ENCODE measurements around the gene TMEM11.

Gene TMEM11

GRCh38 chr17:21209511-21210175 is 4.3 kb downstream of the TMEM11 start:
- TF ChIP-seq, protein P1, sequence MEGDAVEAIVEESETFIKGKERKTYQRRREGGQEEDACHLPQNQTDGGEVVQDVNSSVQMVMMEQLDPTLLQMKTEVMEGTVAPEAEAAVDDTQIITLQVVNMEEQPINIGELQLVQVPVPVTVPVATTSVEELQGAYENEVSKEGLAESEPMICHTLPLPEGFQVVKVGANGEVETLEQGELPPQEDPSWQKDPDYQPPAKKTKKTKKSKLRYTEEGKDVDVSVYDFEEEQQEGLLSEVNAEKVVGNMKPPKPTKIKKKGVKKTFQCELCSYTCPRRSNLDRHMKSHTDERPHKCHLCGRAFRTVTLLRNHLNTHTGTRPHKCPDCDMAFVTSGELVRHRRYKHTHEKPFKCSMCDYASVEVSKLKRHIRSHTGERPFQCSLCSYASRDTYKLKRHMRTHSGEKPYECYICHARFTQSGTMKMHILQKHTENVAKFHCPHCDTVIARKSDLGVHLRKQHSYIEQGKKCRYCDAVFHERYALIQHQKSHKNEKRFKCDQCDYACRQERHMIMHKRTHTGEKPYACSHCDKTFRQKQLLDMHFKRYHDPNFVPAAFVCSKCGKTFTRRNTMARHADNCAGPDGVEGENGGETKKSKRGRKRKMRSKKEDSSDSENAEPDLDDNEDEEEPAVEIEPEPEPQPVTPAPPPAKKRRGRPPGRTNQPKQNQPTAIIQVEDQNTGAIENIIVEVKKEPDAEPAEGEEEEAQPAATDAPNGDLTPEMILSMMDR (IDR thresholded peaks at IDR 0.05; ENCODE audit: insufficient read depth, missing control alignments) = no peak
- no peak for FAIRE-seq
- DNase-seq (ENCODE audit: insufficient read length, low spot score) = no peak

GRCh38 chr17:21208352-21208751 is 5.6 kb downstream of the TMEM11 start:
- DNase-seq (ENCODE audit: insufficient read length, low spot score) = no peak
- no peak for FAIRE-seq

GRCh38 chr17:21204935-21205334 is 9.0 kb downstream of the TMEM11 start:
- no peak for FAIRE-seq
- DNase-seq (ENCODE audit: insufficient read length, low spot score) = no peak
- TF ChIP-seq, protein P1 (IDR thresholded peaks at IDR 0.05; ENCODE audit: insufficient read depth, missing control alignments) = no peak

More at GRCh38 chr17:21208352-21208751, 5.6 kb downstream of the TMEM11 start:
- TF ChIP-seq, protein P1 (IDR thresholded peaks at IDR 0.05; ENCODE audit: insufficient read depth, missing control alignments) = no peak

DNA sequence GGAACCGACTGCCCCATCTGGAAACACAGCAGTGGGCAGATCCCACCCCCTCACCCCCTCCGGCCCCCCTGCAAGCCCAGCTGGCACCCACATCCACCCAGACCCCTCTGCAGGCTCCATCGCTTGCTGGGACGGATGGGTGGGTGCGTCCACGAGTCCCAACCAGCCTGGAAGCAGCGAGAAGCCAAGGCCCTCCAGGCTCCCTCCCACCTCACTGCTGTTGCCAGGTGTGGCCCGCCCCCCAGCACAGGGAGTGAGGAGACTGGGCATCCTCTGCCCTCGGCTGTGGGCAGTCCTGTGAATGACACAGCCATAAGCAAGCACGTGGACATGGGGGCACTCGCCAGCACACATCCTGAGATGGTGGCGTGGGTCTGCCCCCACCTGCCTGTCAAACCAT is 11.4 kb downstream of the TMEM11 start:
- TF ChIP-seq, protein P1 (IDR thresholded peaks at IDR 0.05; ENCODE audit: insufficient read depth, missing control alignments) = no peak
- no peak for DNase-seq (ENCODE audit: insufficient read length, low spot score)
- FAIRE-seq = no peak

- FAIRE-seq (no peak), DNase-seq (ENCODE audit: insufficient read length, low spot score) (no peak)
- TF ChIP-seq, protein P1 (IDR thresholded peaks at IDR 0.05; ENCODE audit: insufficient read depth, missing control alignments) = no peak
Observed at GRCh38 chr17:21201874-21202273, 12.1 kb downstream of the TMEM11 start.

GRCh38 chr17:21201298-21201595 is 12.7 kb downstream of the TMEM11 start:
- no peak for DNase-seq (ENCODE audit: insufficient read length, low spot score)
- FAIRE-seq = no peak
- TF ChIP-seq, protein P1 (IDR thresholded peaks at IDR 0.05; ENCODE audit: insufficient read depth, missing control alignments) = no peak

GRCh38 chr17:21200590-21201297 is 13.2 kb downstream of the TMEM11 start:
- no peak for DNase-seq (ENCODE audit: insufficient read length, low spot score)
- TF ChIP-seq, protein P1 (IDR thresholded peaks at IDR 0.05; ENCODE audit: insufficient read depth, missing control alignments) = no peak
- no peak for FAIRE-seq
